Raji (cell line): ENCODE data around the gene RCL1.

Experiments used
- POLR2A ChIP-seq: IDR thresholded peaks from 2 replicates; pipeline ENCODE4 v1.6.1; 2011; ENCODE audit warnings: low read depth, low read length, control low read depth; ENCODE audit not compliant: insufficient read depth

Gene RCL1

GRCh38 chr9:4798281-4799032 lies 5.7 kb downstream of the RCL1 start:
- no peak for TF ChIP-seq POLR2A

DNA sequence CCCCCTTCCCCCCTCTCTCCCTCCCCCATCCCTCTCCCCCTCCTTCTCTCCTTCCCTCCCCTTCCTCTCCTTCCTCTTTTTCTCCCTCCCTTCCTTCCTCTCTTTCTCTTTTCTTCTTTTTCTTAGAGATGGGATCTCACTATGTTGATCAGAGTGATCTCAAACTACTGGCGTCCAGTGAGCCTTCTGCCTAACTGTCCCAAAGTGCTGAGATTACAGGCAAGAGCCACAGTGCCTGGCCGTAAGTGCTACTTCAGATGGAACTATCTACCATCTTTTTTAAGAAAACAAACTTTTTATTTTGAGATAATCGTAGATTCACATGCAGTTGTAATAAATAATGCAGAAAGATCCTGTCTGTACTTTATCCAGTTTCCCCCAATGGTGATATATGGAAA lies 6.3 kb downstream of the RCL1 start:
- no peak for TF ChIP-seq POLR2A

DNA sequence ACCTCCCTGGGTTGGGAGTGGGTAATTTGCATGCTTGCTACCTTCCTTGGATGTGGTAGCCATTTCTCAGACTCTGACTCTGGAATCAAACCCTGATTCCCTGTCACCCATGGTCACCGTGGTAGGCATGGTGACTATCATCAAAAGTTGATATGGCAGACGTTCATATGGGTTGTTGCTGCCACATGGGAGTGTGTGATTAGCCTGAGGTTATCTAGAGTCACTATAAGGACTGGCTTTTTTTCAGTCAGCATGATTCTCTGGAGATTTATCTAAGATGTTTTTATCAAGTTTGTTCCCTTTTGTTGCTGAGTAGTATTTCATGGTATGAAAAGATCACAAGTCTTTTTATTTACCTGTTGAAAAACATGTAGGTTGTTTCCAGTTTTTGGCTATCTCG lies 7.0 kb downstream of the RCL1 start:
- no peak for TF ChIP-seq POLR2A

GRCh38 chr9:4801156-4801555 lies 8.4 kb downstream of the RCL1 start:
- no peak for TF ChIP-seq POLR2A

- TF ChIP-seq POLR2A, result no peak
Observed at GRCh38 chr9:4803670-4804530, 11.2 kb downstream of the RCL1 start.

DNA sequence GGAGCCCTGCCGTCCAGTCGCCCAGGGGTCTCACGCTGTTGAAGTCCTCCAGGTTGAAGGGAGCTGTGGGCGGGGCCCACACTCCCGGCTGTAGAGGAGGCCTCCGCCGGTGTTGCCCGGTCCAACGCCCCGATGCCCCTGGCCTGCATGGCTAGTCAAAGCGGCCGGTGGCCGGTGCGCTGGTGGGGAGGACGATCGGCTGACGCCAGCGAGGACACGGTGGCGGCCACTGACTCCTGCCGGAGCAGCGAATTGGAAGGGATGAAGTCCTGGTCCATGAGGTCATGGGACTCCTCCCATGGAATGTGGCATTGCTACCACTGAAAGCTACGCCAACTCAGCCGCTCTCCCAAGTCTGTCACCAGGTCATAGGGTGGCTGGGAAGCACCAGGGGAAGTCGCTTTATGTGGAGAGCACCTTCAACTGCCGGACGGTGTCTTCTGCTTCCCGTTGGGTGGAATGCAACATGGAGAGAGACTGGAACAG lies 11.8 kb downstream of the RCL1 start:
- no peak for TF ChIP-seq POLR2A

DNA sequence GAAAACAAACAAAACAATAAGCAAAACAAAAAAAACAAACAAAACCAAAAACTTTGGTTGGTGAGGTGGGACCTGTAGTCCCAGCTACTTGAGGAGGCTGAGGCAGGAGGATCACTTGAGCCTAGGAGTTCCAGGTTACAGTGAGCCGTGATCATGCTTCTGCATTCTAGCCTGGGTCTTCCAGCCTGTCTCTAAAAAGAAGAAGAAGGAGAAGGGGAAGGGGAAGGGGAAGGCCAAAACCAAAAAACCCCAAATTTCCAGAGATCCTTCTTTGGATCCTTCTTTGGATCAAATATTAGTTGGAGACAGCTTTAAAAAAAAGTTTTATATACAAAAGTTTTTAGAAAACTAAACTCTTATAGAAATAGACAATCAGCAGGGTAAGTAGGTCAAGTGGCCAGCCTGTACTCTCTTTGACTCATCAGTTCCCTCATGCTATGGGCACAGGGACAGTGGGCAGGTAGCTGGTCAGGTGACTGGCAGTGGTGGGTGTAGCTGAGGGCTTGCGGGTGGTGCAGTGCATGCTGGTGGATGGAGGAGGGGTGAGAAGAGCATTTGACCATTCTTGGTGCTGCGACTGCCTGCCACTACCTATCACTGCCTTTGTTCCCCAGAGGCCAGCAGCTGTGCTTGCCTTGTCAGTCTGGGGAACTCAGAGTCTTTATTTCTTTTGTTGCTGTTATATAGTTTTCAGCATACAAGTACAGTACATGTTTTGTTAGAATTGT lies 12.6 kb downstream of the RCL1 start:
- no peak for TF ChIP-seq POLR2A

DNA sequence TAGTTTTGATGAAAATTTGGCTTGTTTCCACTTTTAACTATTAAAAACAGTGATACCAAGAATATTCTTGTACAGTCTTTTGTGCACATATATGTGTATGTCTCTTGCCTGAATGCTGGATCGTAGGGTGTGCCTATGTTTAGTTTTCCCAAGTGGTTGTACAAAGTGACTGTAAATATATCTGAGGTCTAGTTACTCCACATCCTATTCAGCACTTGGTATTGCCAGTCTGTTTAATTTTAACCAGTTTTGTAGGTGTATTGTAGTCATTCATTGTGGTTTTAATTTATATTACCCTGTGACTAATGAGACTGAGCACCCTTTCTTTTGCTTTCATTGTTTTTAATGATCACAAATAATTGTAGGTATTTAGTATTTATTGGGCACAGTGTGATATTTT lies 17.8 kb downstream of the RCL1 start:
- no peak for TF ChIP-seq POLR2A

DNA sequence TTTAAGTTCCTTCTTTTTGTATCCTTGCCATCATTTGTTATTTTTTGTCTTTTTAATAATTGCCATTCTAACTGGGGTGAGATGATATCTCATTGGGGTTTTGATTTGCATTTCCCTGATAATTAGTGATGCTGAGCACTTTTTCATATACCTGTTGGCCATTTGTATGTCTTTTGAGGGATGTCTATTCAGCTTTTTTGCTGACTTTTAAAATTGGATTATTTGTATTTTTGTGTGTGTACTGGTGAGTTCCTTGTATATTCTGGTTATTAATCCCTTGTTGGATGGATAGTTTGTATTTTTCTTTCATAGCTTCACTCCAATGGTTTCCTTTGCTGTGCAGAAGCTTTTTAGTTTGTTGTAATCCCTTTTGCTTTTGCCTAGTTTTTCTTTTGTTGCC lies 19.1 kb downstream of the RCL1 start:
- TF ChIP-seq POLR2A, result no peak

DNA sequence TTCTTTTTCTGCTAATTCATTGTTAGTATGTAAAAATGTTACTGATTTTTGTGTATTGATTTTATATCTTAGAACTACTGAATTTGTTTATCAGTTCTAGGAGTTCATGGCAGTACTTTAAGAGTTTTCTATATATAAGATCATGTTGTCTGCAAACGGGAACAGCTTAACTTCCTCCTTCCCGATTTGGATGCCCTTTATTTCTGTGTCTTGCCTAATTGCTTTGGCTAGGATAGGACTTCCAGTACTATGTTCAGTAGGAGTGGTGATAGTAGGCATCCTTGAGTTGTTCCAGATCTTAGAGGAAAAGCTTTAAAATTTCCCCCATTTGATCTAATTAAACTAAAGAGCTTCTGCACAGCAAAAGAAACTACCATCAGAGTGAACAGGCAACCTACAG lies 20.1 kb downstream of the RCL1 start:
- no peak for TF ChIP-seq POLR2A

- no peak for TF ChIP-seq POLR2A
Observed at GRCh38 chr9:4814913-4815312, 22.2 kb downstream of the RCL1 start.

DNA sequence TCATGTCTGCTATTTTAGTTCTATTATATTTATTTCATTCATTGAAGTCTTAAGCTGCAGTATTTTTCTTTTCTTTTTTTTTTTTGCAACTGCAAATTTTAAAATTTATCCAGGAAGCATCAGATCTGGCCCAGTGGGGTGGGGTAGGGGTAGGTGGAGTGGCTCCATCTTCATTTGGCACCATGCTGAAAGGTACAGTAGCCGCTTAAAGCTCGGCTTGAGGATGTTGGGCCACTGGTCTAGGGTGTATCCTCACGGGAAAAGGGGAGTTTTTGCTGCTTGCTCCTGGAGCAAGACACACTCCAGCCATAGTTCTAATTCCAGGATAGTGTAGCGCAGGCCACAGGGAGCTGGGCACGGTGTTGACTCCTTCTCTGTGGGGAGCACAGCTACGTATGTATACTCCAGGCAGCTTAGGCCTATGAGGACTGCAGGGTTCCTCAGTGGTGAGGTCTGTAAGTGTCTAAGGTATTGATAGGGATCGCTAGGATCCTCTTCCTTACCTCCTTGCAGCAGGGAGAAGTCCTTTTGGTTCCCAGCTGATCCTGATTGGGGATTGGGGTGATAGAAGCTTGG lies 22.7 kb downstream of the RCL1 start:
- no peak for TF ChIP-seq POLR2A

GRCh38 chr9:4820168-4820567 lies 27.4 kb downstream of the RCL1 start:
- TF ChIP-seq POLR2A, result no peak

DNA sequence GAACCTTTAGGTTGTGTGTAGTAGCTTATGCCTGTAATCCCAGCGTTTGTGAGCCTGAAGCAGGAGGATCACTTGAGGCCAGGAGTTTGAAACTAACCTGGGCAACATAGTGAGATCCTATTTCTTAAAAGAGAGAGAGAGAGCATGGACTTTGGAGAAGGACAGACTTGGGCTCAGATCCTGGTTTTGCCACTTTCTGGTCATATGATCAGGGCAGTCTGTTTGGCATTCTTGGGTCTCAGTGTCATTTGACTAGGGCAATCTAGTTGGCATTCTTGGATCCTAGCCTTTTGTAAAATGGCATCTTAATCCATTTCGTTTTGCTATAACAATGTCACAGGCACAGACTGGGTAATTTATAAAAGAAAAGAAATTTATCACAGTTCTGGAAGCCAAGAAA lies 28.4 kb downstream of the RCL1 start:
- no peak for TF ChIP-seq POLR2A

DNA sequence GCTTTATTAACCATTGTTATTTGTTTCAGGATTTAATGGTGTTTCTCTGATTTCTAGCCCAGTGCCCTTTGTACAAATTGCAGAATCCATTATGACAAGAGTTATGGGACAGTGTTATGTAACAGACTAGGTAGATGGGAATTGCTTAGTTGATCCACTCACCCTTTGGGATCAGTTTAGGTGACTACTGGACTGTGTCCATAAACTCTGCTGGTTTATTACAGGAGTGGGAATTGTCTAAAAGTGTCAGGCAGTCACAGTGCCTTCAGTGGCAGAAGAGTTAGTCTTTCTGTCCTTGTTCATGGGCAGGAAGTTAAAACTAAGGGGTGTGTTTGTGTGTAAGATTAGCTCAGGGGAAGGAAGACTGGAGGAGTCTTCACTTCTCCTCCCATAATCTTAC lies 29.3 kb downstream of the RCL1 start:
- no peak for TF ChIP-seq POLR2A
